Kidney (tissue), 22 donors: ENCODE results near the gene CRB3. TPM values are rescaled to one million over a fixed set of nuclear protein-coding genes. Genes with fewer than 3 reads are reported as not detected.

Experiments
- DNase-seq, 5 donors: peaks; one replicate each; pipeline ENCODE4 v3.0.0-alpha.2; 2013 to 2020
- FAIRE-seq: peaks from 2 replicates; lab custom pipeline; 2012; peaks lifted over from hg19 to GRCh38; lab: Jason Lieb, UNC
- H3K27ac ChIP-seq, 2 donors: one replicate each; pipeline ENCODE4 v1.7.0; 2013; ENCODE audit warnings: low read depth in 2 of 2, low read length in 2 of 2, inconsistent platforms in 1 of 2
- H3K27me3 ChIP-seq: one replicate; pipeline ENCODE4 v1.7.1; 2013; ENCODE audit warnings: low read length, inconsistent platforms; ENCODE audit not compliant: control insufficient read depth, insufficient read depth
- H3K36me3 ChIP-seq, 3 donors: one replicate each; pipeline versions ENCODE4 v1.7.0 to v1.7.1; 2013; ENCODE audit warnings: low read length in 3 of 3, control low read depth in 1 of 3, inconsistent platforms in 1 of 3; ENCODE audit not compliant: insufficient read depth in 3 of 3, control insufficient read depth in 2 of 3
- H3K4me1 ChIP-seq, 3 donors: one replicate each; pipeline versions ENCODE4 v1.7.0 to v1.7.1; 2013; ENCODE audit warnings: low read length in 3 of 3, inconsistent platforms in 1 of 3, low read depth in 1 of 3; ENCODE audit not compliant: control insufficient read depth in 2 of 3, insufficient read depth in 2 of 3
- H3K4me3 ChIP-seq, 3 donors: one replicate each; pipeline versions ENCODE4 v1.7.0 to v1.8.1; 2013; ENCODE audit warnings: low read length in 3 of 3, control low read depth in 1 of 3, inconsistent platforms in 1 of 3
- H3K9ac ChIP-seq, 3 donors: one replicate each; pipeline versions ENCODE4 v1.7.0 to v1.7.1; 2013; ENCODE audit warnings: low read length in 3 of 3, control low read depth in 1 of 3, inconsistent platforms in 1 of 3
- H3K9me3 ChIP-seq, 3 donors: one replicate each; pipeline versions ENCODE4 v1.7.0 to v1.7.1; 2013; ENCODE audit warnings: low read length in 3 of 3, control low read depth in 1 of 3, inconsistent platforms in 1 of 3; ENCODE audit not compliant: control insufficient read depth in 2 of 3, insufficient read depth in 1 of 3
- intact Hi-C: fragments of 100-400 bp; cut with DNase I; formaldehyde crosslinking; loops from one replicate; pipeline ENCODE4 v1.11.1; 2022
- long read RNA-seq, 10 donors: library from polyadenylated mRNA in 1 of 10; unstranded in 1 of 10; transcript quantifications; one replicate each; pipeline ENCODE4 v2.0.0 and lab custom pipeline, GENCODE V29; 2021 to 2026
- polyA plus RNA-seq: library from polyadenylated mRNA; stranded (reverse); fragments of 350-450 nt; fragmentation: Illumina TruSeq; extraction: RNeasy Lipid Tissue Mini Kit (QIAGEN cat#74804); gene quantifications from one replicate; pipeline ENCODE4 v1.2.3, GENCODE V29; 2014; ENCODE audit warnings: low read depth, low replicate concordance; ENCODE audit not compliant: insufficient read depth
- total RNA-seq: library from RNA; stranded (reverse); fragmentation: NEBNext Ultra II Directional; extraction: Animal tissue kit (Norgen Biotek cat#: 25700); gene quantifications from one replicate; pipeline ENCODE4 v1.2.1, GENCODE V29; 2021
- TF ChIP-seq, protein P1 (sequence below): IDR thresholded peaks from 3 replicates; pipeline ENCODE4 v1.5.1; 2012; ENCODE audit warnings: mild to moderate bottlenecking, moderate library complexity, borderline replicate concordance; ENCODE audit not compliant: insufficient read depth; ENCODE audit errors: extremely low read depth
- donor health status: control.
- donor health status: control.
- donor health status: control.
- donor health status: control.
- donor health status: control.
- donor health status: DM: yes; HTN: yes; CAD: no.
- donor health status: Normal renal cell carcinoma (clear cell type).

Gene CRB3
- total RNA-seq (58.2 TPM), polyA plus RNA-seq (51.9 TPM)
- long read RNA-seq, donor 1, transcript CRB3-204 (4 exons, 1,078 nt), result major isoform, 6 of 9 reads
- long read RNA-seq, donor 1, partial matches to known transcripts, result 0 of 9 reads
- long read RNA-seq, donor 1, other reads (novel, unspliced or antisense), result 0 of 9 reads
- long read RNA-seq, donor 2, transcript CRB3-204 (4 exons, 1,078 nt), result major isoform, 7 of 13 reads
- long read RNA-seq, donor 2, partial matches to known transcripts, result 0 of 13 reads
- long read RNA-seq, donor 2, other reads (novel, unspliced or antisense), result 0 of 13 reads
- long read RNA-seq, donor 3, transcript CRB3-201 (3 exons, 631 nt), result minor isoform, 7 of 30 reads
- long read RNA-seq, donor 3, transcript CRB3-202 (5 exons, 733 nt), result minor isoform, 5 of 30 reads
- long read RNA-seq, donor 3, transcript CRB3-204 (4 exons, 1,078 nt), result major isoform, 13 of 30 reads
- long read RNA-seq, donor 3, partial matches to known transcripts, result 5 of 30 reads
- long read RNA-seq, donor 3, other reads (novel, unspliced or antisense), result 0 of 30 reads
- long read RNA-seq, donor 4, transcript CRB3-204 (4 exons, 1,078 nt), result major isoform, 9 of 10 reads
- long read RNA-seq, donor 4, partial matches to known transcripts, result 0 of 10 reads
- long read RNA-seq, donor 4, other reads (novel, unspliced or antisense), result 0 of 10 reads
- long read RNA-seq, donor 5, partial matches to known transcripts, result 0 of 1 reads
- long read RNA-seq, donor 5, other reads (novel, unspliced or antisense), result 0 of 1 reads
- long read RNA-seq, donor 6, transcript CRB3-204 (4 exons, 1,078 nt), result major isoform, 7 of 25 reads
- long read RNA-seq, donor 6, partial matches to known transcripts, result 13 of 25 reads
- long read RNA-seq, donor 6, other reads (novel, unspliced or antisense), result 0 of 25 reads
- long read RNA-seq, donor 7, transcript CRB3-202 (5 exons, 733 nt), result minor isoform, 5 of 21 reads
- long read RNA-seq, donor 7, transcript CRB3-204 (4 exons, 1,078 nt), result major isoform, 8 of 21 reads
- long read RNA-seq, donor 7, partial matches to known transcripts, result 3 of 21 reads
- long read RNA-seq, donor 7, other reads (novel, unspliced or antisense), result 3 of 21 reads
- long read RNA-seq, donor 8, partial matches to known transcripts, result 0 of 6 reads
- long read RNA-seq, donor 8, other reads (novel, unspliced or antisense), result 0 of 6 reads
- long read RNA-seq, donor 9, transcript CRB3-204 (4 exons, 1,078 nt), result major isoform, 5 of 9 reads
- long read RNA-seq, donor 9, partial matches to known transcripts, result 0 of 9 reads
- long read RNA-seq, donor 9, other reads (novel, unspliced or antisense), result 0 of 9 reads
- long read RNA-seq, donor 10, transcript CRB3-204 (4 exons, 1,078 nt), result major isoform, 12 of 18 reads
- long read RNA-seq, donor 10, partial matches to known transcripts, result 0 of 18 reads
- long read RNA-seq, donor 10, other reads (novel, unspliced or antisense), result 0 of 18 reads

DNA sequence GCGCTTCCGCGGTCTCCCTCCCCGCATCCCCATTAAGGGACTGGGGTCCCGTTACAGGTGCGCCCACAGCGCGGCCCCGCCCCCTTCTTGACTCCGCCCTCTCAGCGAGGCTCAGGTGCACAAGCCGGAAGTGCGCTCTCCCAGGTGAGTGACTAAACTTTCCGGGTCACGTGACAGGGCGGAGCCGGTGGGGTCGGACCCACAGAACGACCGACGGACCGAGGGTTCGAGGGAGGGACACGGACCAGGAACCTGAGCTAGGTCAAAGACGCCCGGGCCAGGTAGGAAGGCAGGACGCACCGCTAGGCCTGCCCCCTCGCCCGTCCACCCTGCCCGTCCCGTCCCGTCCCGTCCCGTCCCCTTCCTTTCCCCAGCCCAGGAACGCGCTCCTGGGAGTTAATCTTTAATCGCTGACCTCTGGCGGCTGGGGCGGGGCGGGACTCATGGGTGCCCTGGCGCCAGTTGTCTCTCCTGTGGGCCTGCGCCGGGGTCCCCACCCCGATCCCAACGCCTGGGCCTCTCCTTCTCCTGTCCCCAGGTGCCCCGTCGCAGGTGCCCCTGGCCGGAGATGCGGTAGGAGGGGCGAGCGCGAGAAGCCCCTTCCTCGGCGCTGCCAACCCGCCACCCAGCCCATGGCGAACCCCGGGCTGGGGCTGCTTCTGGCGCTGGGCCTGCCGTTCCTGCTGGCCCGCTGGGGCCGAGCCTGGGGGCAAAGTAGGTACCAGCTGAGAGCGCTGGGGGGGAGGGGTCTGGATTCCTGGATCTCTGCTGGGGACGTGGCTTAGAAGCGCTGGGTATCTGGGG is at the start of gene CRB3:
Gene CRB3, plus strand, starts transcription at position 202 of the 804 bp plus-strand sequence. Its CDS starts 431 bp downstream, at position 633.
- intact Hi-C loops, result no loop called here
- Histone ChIP-seq H3K4me3 (peak within 1 kb of the TSS; percentile 45 to 79 (median 68)), H3K27me3 (no peaks in the 10 kb centered on the region), H3K4me1 (peaks cover 0 to 7% (median 0%) of the 10 kb centered on the region in 3 donors), H3K9ac (peak within 1 kb of the TSS in 2 of 3 donors; percentile 16 to 81), H3K36me3 (peaks cover 0 to 8% (median 5%) of the 10 kb centered on the region in 3 donors), H3K27ac (peak within 1 kb of the TSS; percentile 84 to 95), H3K9me3 (no peaks in the 10 kb centered on the region)
- FAIRE-seq (no peak), DNase-seq (peak; percentile 89 to 96 (median 90))
- TF ChIP-seq, protein P1, sequence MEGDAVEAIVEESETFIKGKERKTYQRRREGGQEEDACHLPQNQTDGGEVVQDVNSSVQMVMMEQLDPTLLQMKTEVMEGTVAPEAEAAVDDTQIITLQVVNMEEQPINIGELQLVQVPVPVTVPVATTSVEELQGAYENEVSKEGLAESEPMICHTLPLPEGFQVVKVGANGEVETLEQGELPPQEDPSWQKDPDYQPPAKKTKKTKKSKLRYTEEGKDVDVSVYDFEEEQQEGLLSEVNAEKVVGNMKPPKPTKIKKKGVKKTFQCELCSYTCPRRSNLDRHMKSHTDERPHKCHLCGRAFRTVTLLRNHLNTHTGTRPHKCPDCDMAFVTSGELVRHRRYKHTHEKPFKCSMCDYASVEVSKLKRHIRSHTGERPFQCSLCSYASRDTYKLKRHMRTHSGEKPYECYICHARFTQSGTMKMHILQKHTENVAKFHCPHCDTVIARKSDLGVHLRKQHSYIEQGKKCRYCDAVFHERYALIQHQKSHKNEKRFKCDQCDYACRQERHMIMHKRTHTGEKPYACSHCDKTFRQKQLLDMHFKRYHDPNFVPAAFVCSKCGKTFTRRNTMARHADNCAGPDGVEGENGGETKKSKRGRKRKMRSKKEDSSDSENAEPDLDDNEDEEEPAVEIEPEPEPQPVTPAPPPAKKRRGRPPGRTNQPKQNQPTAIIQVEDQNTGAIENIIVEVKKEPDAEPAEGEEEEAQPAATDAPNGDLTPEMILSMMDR, result no peak

GRCh38 chr19:6414793-6415590 is 49.1 kb upstream of the CRB3 start:
- DNase-seq (no peak), FAIRE-seq (no peak)
- Histone ChIP-seq H3K36me3 (peaks cover 2 to 46% (median 20%) of the 10 kb centered on the region in 3 donors), H3K4me3 (no peak overlapping the region), H3K4me1 (peaks cover 0 to 6% (median 0%) of the 10 kb centered on the region in 3 donors), H3K27ac (no peak overlapping the region), H3K9ac (no peak overlapping the region), H3K27me3 (no peaks in the 10 kb centered on the region), H3K9me3 (no peaks in the 10 kb centered on the region)
- TF ChIP-seq, protein P1, result no peak
- intact Hi-C loops, result no loop called here
